Motor neuron (in vitro differentiated cells): ENCODE results near the gene C6orf47. TPM values are rescaled to one million over a fixed set of nuclear protein-coding genes. Genes with fewer than 3 reads are reported as not detected.

Experiments
- ATAC-seq, 8 experiments: fragments of 200-7000 bp; cut with Tn5 transposase; replicated peaks in 6 of 8; 2 replicates each; pipeline ENCODE4 v1.8.0; 2021; ENCODE audit warnings: mild to moderate bottlenecking in 8 of 8, moderate library complexity in 8 of 8
- H3K27ac ChIP-seq, 2 donors: fragments of 250-450 bp; sonication (Bioruptor Pico); 2 replicates each; pipeline ENCODE4 v1.9.0; 2021; ENCODE audit warnings: antibody characterized with exemption in 2 of 2, mild to moderate bottlenecking in 2 of 2, moderate library complexity in 1 of 2
- H3K4me1 ChIP-seq, 2 donors: fragments of 250-450 bp; sonication (Bioruptor Pico); replicated peaks in 1 of 2; 2 replicates each; pipeline ENCODE4 v1.6.1; 2021; ENCODE audit warnings: antibody characterized with exemption in 2 of 2, mild to moderate bottlenecking in 2 of 2, moderate library complexity in 1 of 2
- H3K4me3 ChIP-seq, 5 donors: fragments of 250-450 bp; sonication (Bioruptor Pico); 2 replicates each; pipeline ENCODE4 v1.9.0; 2021; ENCODE audit warnings: antibody characterized with exemption in 5 of 5, mild to moderate bottlenecking in 5 of 5, moderate library complexity in 4 of 5
- WGBS, 10 experiments: fragments of 450-650 bp; shearing (Covaris generic); methylation state at CpG; one replicate each; pipeline ENCODE4 v1.0.0; 2022; 5-methylcytosine and 5-hydroxymethylcytosine counted together
- in situ Hi-C, 9 experiments: fragments of 400-800 bp; cut with MboI; loops; one replicate each; pipeline ENCODE4 v1.15.0; 2021; ENCODE audit warnings: low sequenced_read_pairs in 9 of 9, low pct_unique_long_range_greater_than_20kb in 2 of 9; ENCODE audit not compliant: unreplicated experiment in 9 of 9
- total RNA-seq, 8 experiments: library from RNA; unstranded; fragments of 300-600 nt; gene quantifications; 2 replicates each; pipeline versions ENCODE4 v1.2.3 to v1.2.4, GENCODE V29; 2022

C6orf47 gene
- total RNA-seq, 8 experiments from 2014 or later, result 10.8 to 24.6 (median 15.5) TPM

DNA sequence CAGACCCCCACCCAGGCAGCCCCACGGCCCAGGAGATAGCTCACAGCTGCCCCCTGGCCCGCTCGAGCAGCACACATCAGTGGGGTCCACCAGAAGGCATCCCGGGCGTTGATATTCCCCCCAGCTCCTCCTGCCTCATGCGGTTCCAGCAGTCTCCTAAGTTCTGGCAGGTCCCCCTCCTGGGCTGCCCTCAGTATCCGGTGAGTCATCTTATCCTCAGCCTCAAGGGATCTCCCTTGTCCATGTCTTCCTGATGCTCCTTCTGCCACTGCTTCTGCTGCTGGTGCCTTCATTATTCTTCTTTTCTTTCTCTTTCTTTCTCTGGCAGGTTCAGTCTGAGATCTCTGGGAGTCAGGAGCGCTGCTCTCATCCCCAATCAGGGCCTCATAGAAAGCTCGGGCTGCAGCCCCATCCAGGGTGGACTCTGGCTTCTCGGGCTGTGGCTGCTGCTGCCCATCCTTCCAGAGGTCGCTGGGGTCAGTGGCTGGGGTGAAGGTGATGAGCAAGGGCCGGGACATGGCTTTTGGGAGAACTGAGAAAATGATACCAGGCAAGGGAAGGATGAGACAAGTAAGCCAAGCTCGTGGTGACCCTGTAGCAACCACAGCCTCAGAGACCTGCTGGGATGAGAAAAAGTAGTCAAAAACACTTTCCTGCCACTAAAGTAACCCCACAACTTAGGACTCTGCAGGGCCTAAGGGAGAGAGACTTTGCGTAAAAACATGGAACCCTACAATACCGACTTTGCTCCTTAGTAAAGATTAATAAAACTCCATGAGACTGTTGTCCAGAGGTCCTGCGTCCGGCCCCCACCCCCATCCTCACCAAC, 3.6 kb upstream of the C6orf47 start:
- 0 to 40% (median 14%) methylated on average over 1 to 9 of the region's 17 CpGs; no CpG with 5 or more reads in 2 of the 10 experiments for WGBS, 10 experiments
- Histone ChIP-seq H3K27ac (peak overlapping the region; percentile 93 to 96), H3K4me3 (peak overlapping the region; percentile 60 to 93 (median 84)), H3K4me1 (peaks cover 17 to 26% of the 10 kb centered on the region in 2 donors)
- in situ Hi-C loops, result loop anchor here in 1 of 9 experiments (25.0 kb wide), 1 partner anchor 173 kb away; the partner anchor contains the start of gene HSPA1B
- peak in 5 of 8 experiments; percentile 3 to 14 (median 5) for ATAC-seq

DNA sequence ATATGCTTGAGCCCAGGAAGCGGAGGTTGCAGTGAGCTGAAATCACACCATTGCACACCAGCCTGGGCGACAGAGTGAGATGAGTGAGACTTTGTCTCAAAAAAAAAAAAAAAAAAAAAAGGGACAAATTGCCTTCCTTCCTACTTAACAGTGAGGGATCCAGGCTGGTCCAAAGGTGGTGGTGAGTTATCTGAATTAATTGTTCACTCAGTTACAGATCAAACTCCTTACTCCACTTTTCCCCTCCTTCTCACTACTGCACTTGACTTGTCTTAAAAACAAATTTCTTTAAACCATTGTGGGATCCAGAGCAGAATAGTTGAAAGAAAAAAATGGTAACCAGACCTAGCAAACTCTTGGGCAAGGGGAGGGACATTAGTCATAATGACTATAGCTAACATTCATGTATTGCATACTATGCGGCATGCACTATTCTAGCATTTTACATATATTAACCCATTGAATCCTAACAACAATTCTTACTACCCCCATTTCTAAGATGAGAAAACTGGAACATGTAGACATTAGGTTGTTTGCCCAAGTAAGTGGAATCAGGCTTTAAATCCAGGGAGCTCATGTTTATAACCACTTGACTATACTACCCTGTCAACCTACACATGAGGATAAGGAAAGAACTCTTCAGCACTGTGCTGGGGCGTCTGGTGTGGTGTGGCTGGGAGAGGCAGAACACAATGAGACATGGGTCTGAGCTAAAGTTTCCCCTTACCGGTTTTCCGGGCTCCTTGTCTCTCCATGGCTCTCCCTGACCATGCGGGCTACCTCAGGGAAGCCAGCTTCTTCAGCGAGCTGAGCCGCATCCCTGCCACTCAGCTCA, 2.8 kb upstream of the C6orf47 start:
- H3K4me3 ChIP-seq, result peak overlapping the region; percentile 60 to 93 (median 84)
- WGBS, 10 experiments, result 46 to 100% (median 62%) methylated on average over 1 to 4 of the region's 9 CpGs; no CpG with 5 or more reads in 2 of the 10 experiments
- peak in 1 of 8 experiments; percentile 0 for ATAC-seq
- in situ Hi-C loops, result loop anchor here in 1 of 9 experiments (25.0 kb wide), 1 partner anchor 174 kb away; the partner anchor contains the start of gene HSPA1B
- H3K27ac ChIP-seq, result peak overlapping the region; percentile 93 to 96
- peaks cover 25 to 34% of the 10 kb centered on the region in 2 donors for H3K4me1 ChIP-seq

DNA sequence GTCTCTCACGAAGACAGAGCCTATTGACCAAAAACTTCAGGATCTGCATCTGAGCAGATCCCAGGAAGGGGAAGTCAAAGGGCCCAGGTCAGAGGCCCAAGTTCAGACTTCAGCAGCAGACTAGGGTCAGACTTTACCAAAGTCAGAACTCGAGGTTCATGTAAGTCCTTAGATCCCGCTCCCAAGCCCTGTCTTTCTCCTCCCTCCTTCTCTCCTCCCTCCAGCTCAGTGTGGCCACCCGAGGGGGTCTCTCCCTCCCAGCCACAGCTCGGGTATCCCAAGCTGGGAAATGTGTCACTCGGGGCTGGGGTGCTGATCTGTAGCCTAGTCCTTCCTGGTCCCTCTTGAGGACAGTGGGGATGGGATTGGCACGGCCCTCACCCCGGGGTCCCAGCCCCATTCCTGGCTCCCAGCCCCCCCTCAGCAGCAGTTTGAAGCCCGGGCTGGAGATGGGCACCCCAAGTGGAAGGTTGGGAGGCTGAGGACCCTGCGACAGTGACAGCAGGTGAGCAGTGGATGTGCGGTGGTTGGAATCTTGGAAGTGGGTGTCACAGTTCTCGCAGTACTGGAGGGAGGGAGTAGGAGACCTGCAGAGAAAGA, 1.6 kb upstream of the C6orf47 start:
- H3K4me3 ChIP-seq, result no peak overlapping the region
- peaks cover 29 to 39% of the 10 kb centered on the region in 2 donors for H3K4me1 ChIP-seq
- no peak for ATAC-seq
- in situ Hi-C loops, result loop anchor here in 1 of 9 experiments (25.0 kb wide), 1 partner anchor 175 kb away; the partner anchor contains the start of gene HSPA1B
- H3K27ac ChIP-seq, result no peak overlapping the region
- 73 to 100% (median 100%) methylated on average over 1 to 4 of the region's 12 CpGs; no CpG with 5 or more reads in 2 of the 10 experiments for WGBS, 10 experiments

- in situ Hi-C loops, result loop anchor here in 1 of 9 experiments (25.0 kb wide), 1 partner anchor 176 kb away; the partner anchor contains the start of gene HSPA1B
- ATAC-seq, result no peak
- H3K4me3 ChIP-seq, result peak overlapping the region; percentile 48 to 74 (median 57)
- peak overlapping the region in 1 of 2 donors; percentile 79 for H3K27ac ChIP-seq
- H3K4me1 ChIP-seq, result peaks cover 29 to 32% of the 10 kb centered on the region in 2 donors
- 70 to 100% (median 87%) methylated on average over 2 to 8 of the region's 12 CpGs; no CpG with 5 or more reads in 3 of the 10 experiments for WGBS, 10 experiments
Measured at GRCh38 chr6:31661262-31662123, 915 bp upstream of the C6orf47 start.

DNA sequence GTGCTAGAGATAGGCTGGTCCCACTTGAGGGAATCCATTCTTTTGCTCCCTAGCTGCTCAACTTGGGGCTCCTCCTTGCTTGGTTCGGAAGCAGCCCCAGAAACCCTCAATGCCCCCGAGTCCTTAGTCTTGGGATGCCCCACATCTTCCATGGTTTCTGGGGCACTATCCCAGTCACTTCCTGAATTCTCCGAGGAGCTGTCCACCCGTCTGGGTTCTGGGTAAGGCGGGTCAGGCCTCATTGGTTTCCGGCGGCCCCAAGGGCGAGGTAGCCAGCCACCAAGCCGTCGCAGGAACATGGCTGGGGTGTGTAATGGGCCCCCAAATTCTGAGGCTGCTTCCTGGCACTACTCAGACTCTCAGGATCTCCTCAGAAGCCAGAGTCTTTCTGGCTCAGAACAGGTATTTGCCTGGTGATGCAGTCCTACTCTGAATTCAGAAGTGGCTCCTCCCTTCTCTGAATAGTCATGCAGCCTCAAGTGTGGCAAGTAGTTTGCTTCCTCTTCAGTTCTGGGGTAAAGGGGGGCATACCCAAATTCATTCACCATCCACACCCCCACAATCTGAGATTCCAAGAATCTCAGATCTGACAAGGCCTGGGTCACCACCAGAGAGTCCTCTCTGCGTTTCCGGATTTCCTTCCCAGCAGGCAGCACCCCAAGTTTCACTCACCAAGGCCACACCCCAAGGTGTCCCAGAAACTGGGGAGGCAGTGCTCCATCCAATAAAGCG, 763 bp downstream of the C6orf47 start:
- Histone ChIP-seq H3K4me3 (peak overlapping the region; percentile 48 to 74 (median 57)), H3K4me1 (peaks cover 29 to 31% of the 10 kb centered on the region in 2 donors), H3K27ac (peak overlapping the region; percentile 68 to 79)
- in situ Hi-C loops, result loop anchor here in 1 of 9 experiments (25.0 kb wide), 1 partner anchor 177 kb away; the partner anchor contains the start of gene HSPA1B
- 0 to 53% (median 27%) methylated on average over 1 to 9 of the region's 13 CpGs; no CpG with 5 or more reads in 3 of the 10 experiments for WGBS, 10 experiments
- ATAC-seq, result peak in 3 of 8 experiments; percentile 9 to 10 (median 10)

DNA sequence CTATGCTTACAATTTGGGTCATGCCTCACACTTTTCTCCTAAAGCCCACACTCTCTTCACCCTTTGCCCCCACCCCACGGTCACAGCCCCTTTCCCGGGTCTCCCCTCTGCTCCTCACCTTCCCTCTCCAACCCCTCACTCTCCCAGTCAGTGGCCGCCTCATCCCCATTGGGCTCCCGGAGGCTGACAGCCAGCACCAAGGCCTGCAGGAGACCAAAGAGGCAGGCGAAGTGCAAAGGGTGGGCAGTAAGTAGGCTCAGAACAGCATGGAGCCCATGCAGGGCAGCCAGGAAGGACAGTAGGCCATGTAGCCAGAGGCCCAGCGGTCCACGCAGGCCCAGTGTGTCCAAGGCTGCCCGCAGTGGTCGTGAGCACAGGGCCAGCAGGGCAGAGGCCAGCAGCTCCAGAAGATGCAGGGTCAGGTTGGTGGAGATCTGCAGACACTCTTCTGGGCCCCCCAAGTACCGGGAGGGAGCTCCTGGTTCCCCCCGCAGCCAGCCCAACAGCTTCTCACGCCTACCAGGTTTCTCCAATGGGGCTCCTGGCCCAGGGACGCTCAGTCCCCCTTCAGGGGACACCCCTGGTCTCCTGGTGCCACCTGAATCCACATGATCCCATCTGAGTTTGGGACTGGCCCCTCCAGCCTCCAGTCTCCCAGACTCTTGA, 1.5 kb downstream of the C6orf47 start:
- H3K4me3 ChIP-seq, result peak overlapping the region; percentile 48 to 74 (median 57)
- H3K4me1 ChIP-seq, result peaks cover 29 to 31% of the 10 kb centered on the region in 2 donors
- in situ Hi-C loops, result loop anchor here in 1 of 9 experiments (25.0 kb wide), 1 partner anchor 178 kb away; the partner anchor contains the start of gene HSPA1B
- WGBS, 10 experiments, result 90 to 91% methylated on average over 2 to 6 of the region's 13 CpGs; no CpG with 5 or more reads in 8 of the 10 experiments
- peak overlapping the region in 1 of 2 donors; percentile 79 for H3K27ac ChIP-seq
- no peak for ATAC-seq

- Histone ChIP-seq H3K27ac (no peak overlapping the region), H3K4me1 (peaks cover 27 to 28% of the 10 kb centered on the region in 2 donors), H3K4me3 (peak overlapping the region in 1 of 5 donors; percentile 5)
- no peak for ATAC-seq
- WGBS, 10 experiments, result 40 to 100% (median 83%) methylated on average over 1 to 3 of the region's 4 CpGs; no CpG with 5 or more reads in 1 of the 10 experiments
- in situ Hi-C loops, result loop anchor here in 1 of 9 experiments (25.0 kb wide), 1 partner anchor 179 kb away; the partner anchor contains the start of gene HSPA1B
Measured at GRCh38 chr6:31658158-31658688, 2.4 kb downstream of the C6orf47 start.

DNA sequence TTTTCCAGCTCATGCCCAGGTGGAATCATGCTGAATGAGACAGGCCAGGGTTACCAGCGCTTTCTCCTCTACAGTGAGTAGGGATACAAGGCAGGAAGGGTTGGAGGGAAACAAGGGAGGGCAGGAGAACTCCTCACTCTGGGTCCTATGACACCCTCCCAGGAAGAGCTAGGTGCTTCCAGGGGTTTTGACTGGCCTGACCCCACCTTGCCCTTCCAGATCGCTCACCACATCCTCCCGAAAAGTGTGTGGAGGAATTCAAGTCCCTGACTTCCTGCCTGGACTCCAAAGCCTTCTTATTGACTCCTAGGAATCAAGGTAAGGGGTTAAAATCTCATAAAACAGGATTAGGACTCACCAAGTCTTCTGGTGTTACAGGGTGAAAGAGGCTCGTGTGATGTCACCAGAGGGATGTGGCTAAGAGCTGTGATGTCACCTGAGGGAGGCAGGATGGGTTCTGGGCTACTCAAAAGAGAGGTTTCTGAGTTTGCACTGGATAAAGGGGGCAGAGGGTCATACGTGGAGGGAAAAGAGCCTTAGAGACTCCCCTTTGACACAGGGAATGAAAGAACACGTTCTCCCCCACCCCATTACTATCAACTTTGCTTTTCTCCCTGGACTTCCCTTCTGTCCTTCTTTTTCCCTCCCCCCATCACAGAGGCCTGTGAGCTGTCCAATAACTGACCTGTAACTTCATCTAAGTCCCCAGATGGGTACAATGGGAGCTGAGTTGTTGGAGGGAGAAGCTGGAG, 3.0 kb downstream of the C6orf47 start:
- WGBS, 10 experiments, result 0 to 100% (median 64%) methylated on average over 1 to 5 of the region's 6 CpGs; no CpG with 5 or more reads in 4 of the 10 experiments

GRCh38 chr6:31655349-31656237, 5.0 kb downstream of the C6orf47 start, which contains the start of gene APOM:
Gene APOM, plus strand, starts transcription at chr6:31655894. Its CDS starts 73 bp downstream, at chr6:31655967.
- no peak within 1 kb of the TSS for H3K27ac ChIP-seq
- no peak within 1 kb of the TSS for H3K4me3 ChIP-seq
- in situ Hi-C loops, result loop anchor here in 1 of 9 experiments (25.0 kb wide), 1 partner anchor 182 kb away; the partner anchor contains the start of gene HSPA1B
- WGBS, 10 experiments, result 64 to 100% (median 80%) methylated on average over 2 to 8 of the region's 8 CpGs; no CpG with 5 or more reads in 2 of the 10 experiments
- peaks cover 30 to 32% of the 10 kb centered on the region in 2 donors for H3K4me1 ChIP-seq
- no peak for ATAC-seq

More for the DNA sequence above, 3.0 kb downstream of the C6orf47 start:
- H3K4me1 ChIP-seq, result peaks cover 25 to 27% of the 10 kb centered on the region in 2 donors
- H3K4me3 ChIP-seq, result peak overlapping the region in 1 of 5 donors; percentile 5
- no peak overlapping the region for H3K27ac ChIP-seq
- no peak for ATAC-seq
- in situ Hi-C loops, result loop anchor here in 1 of 9 experiments (25.0 kb wide), 1 partner anchor 180 kb away; the partner anchor contains the start of gene HSPA1B
